GM21528 (cell line): ENCODE measurements around the gene ELAVL4.
"Not testable (repeated sequence)": the region's sequence is repeated elsewhere in the genome, so short reads cannot be mapped to it uniquely, and the experiment has no call there.

Experiments
- ATAC-seq: cut with Tn5 transposase; IDR thresholded peaks from one replicate; pipeline ENCODE4 v1.9.1; 2021; ENCODE audit warnings: mild to moderate bottlenecking, moderate library complexity; ENCODE audit not compliant: unreplicated experiment, low FRiP score

ELAVL4 gene

GRCh38 chr1:50112193-50112592 lies 3.5 kb downstream of the ELAVL4 start:
- ATAC-seq = no peak

GRCh38 chr1:50123071-50123470 lies 14.4 kb downstream of the ELAVL4 start:
- no peak for ATAC-seq

GRCh38 chr1:50126927-50127715 lies 18.4 kb downstream of the ELAVL4 start:
- ATAC-seq = no peak

- no peak for ATAC-seq
These were observed 20.5 kb downstream of the ELAVL4 start for GRCh38 chr1:50129201-50129600.

GRCh38 chr1:50132347-50132894 lies 23.7 kb downstream of the ELAVL4 start:
- no peak for ATAC-seq

- ATAC-seq = no peak
These were observed 27.0 kb downstream of the ELAVL4 start for GRCh38 chr1:50135716-50136115.

GRCh38 chr1:50139339-50140181 lies 30.8 kb downstream of the ELAVL4 start:
- no peak for ATAC-seq

GRCh38 chr1:50140182-50140447 lies 31.4 kb downstream of the ELAVL4 start:
- ATAC-seq = no peak

GRCh38 chr1:50147191-50147850 lies 38.6 kb downstream of the ELAVL4 start:
- no peak for ATAC-seq

GRCh38 chr1:50148142-50148923 lies 39.6 kb downstream of the ELAVL4 start:
- no peak for ATAC-seq

GRCh38 chr1:50152236-50152635 lies 43.5 kb downstream of the ELAVL4 start:
- no peak for ATAC-seq

GRCh38 chr1:50155541-50155940 lies 46.8 kb downstream of the ELAVL4 start:
- ATAC-seq = no peak

- no peak for ATAC-seq
These were observed 47.7 kb downstream of the ELAVL4 start for GRCh38 chr1:50156241-50157010.

- ATAC-seq = no peak
These were observed 48.7 kb downstream of the ELAVL4 start for GRCh38 chr1:50157306-50157941.

- ATAC-seq = no peak
These were observed 49.7 kb downstream of the ELAVL4 start for GRCh38 chr1:50158421-50158820.

GRCh38 chr1:50163680-50164079 lies 55.0 kb downstream of the ELAVL4 start:
- ATAC-seq = no peak

- not testable (repeated sequence) for ATAC-seq
These were observed 57.6 kb downstream of the ELAVL4 start for GRCh38 chr1:50166351-50166750.

- ATAC-seq = no peak
These were observed 63.6 kb downstream of the ELAVL4 start for GRCh38 chr1:50172299-50172698.

GRCh38 chr1:50174101-50174500 lies 65.4 kb downstream of the ELAVL4 start:
- no peak for ATAC-seq
